ENCODE data around the gene SLC25A43.

GRCh38 chrX:119402588-119402987 lies 3.5 kb downstream of the SLC25A43 start:
- TF ChIP-seq CTCF (IDR thresholded peaks at IDR 0.05; ENCODE audit: low read length) (no peak), EZH2phosphoT487 (IDR thresholded peaks at IDR 0.05; ENCODE audit: low read length) (no peak)

All from MM.1S (cell line).